ENCODE results near the gene EML5.
"Not testable (repeated sequence)": the region's sequence is repeated elsewhere in the genome, so short reads cannot be mapped to it uniquely, and the experiment has no call there.

The EML5 gene

GRCh38 chr14:88823968-88824313 lies 31.2 kb upstream of the EML5 start:
- FAIRE-seq (no peak), DNase-seq (ENCODE audit: insufficient read length, low spot score) (no peak)
- TF ChIP-seq CTCF (IDR thresholded peaks at IDR 0.05; ENCODE audit: insufficient read depth, missing control alignments): no peak

DNA sequence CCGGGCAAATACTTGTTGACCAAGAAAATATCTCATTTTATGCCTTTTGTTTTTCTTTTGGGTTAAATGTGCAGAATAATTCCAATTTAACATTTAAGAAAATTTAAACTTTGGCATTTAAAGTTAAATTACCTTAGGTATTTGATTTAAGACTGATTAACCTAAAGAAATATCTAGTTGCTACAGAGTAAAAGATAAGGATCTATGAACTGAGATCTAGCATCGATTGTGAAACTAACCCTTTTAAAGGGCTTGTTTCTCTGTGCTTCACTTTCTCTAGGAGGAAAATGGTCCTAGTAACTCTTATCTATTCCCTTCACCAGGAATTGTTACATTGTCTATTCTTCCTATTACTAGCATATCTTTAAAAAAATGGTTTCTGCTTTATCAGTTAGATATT lies 29.1 kb upstream of the EML5 start:
- DNase-seq (ENCODE audit: insufficient read length, low spot score) (no peak), FAIRE-seq (no peak)
- TF ChIP-seq CTCF (IDR thresholded peaks at IDR 0.05; ENCODE audit: insufficient read depth, missing control alignments): no peak

DNA sequence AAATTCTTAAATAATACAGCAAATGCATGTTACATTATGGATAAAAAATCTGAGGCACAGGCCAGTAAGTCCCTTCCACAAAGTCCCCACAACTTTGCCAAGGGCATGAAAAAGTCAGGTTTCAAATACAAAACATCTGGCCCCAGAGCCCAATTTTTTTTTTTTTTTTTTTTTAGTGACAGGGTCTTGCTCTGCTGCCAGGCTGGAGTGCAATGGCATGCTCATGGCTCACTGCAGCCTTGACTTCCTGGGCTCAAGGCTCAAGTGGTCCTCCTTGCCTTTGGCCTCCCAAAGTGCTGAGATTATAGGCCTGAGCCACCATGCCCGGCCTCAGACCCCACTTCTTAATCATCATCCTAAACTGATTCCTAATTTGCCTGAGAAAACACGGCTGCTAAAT lies 28.6 kb upstream of the EML5 start:
- TF ChIP-seq CTCF (IDR thresholded peaks at IDR 0.05; ENCODE audit: insufficient read depth, missing control alignments): no peak
- DNase-seq (ENCODE audit: insufficient read length, low spot score) (no peak), FAIRE-seq (no peak)

- FAIRE-seq; DNase-seq (ENCODE audit: insufficient read length, low spot score): not testable (repeated sequence)
Observed at GRCh38 chr14:88819674-88820073, 26.9 kb upstream of the EML5 start.

DNA sequence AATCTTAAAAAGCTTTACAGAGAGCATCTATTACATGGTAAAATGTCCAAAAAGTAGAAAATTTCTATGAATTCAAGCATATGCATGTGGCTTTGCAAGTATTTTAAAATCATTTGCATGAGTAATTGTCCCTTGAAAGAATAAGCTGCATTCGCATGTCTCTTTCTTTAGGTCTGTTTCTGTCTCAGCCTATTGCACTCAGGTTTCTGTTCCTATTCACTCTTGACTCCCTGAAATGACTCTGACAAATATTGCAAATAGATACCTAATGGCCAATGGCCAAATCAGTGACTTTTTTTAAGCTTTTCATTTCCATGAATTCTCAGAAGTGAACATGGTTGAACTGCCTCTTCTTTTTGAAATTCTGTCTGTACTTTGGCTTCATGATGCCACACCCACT lies 25.3 kb upstream of the EML5 start:
- no peak for TF ChIP-seq CTCF (IDR thresholded peaks at IDR 0.05; ENCODE audit: insufficient read depth, missing control alignments)
- FAIRE-seq (peak; percentile 32), DNase-seq (ENCODE audit: insufficient read length, low spot score) (no peak)

- no peak for DNase-seq (ENCODE audit: insufficient read length, low spot score)
- FAIRE-seq: no peak
- no peak for TF ChIP-seq CTCF (IDR thresholded peaks at IDR 0.05; ENCODE audit: insufficient read depth, missing control alignments)
Observed at GRCh38 chr14:88815980-88816379, 23.2 kb upstream of the EML5 start.

GRCh38 chr14:88808359-88808758 lies 15.6 kb upstream of the EML5 start:
- no peak for TF ChIP-seq CTCF (IDR thresholded peaks at IDR 0.05; ENCODE audit: insufficient read depth, missing control alignments)
- no peak for DNase-seq (ENCODE audit: insufficient read length, low spot score)
- no peak for FAIRE-seq

DNA sequence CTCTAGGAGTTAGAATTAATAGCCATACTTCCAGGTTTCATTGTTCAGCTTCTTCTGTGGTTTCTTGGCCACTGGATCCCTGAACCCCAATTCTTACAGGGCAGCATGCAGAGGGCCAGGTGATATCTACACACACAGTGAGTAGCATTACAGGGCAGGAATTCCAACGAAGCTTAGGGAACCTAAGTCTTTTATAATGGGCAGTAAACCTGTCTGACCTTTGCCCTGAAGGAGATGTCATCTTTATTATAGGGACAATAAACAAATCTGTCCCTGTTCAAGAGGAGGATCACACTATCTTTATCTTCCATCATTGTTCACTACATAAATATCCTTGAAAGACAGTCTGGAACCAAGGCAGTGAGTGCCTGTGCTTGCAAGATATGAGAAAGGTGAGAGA lies 11.7 kb upstream of the EML5 start:
- no peak for TF ChIP-seq CTCF (IDR thresholded peaks at IDR 0.05; ENCODE audit: insufficient read depth, missing control alignments)
- DNase-seq (ENCODE audit: insufficient read length, low spot score) (no peak), FAIRE-seq (no peak)
